ENCODE measurements around the gene HES5.

HES5 gene

GRCh38 chr1:2493691-2494322 is 36.3 kb downstream of the HES5 start:
- in situ Hi-C loops (cut with HindIII; ENCODE audit: low sequenced_read_pairs) = no loop called here
- TF ChIP-seq CTCF (IDR thresholded peaks at IDR 0.05; ENCODE audit: low read depth, low read length, missing control alignments) = no peak
- DNase-seq (ENCODE audit: low read depth) = peak; percentile 5
- H3K4me3 ChIP-seq (ENCODE audit: low read depth, low read length) = no peak overlapping the region

DNA sequence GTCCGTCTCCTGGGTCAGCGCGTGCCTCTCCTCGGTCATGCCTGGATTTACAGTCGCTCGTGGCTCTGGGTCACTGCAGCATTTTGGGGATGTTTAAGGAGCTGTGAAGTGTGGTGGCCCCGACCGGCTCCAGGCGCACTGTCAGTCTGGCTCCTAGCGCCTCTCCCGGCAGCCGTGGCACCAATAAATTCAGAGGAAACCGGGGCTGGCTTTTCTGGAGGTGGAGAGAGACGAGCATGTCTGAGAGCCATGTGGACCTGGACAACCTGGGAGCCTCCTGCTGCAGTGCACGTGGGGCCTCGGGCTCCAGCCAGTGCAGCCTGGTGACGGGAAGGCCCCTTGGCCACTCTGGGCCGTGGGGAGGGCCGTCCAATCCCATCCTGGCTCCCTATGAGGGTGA is 36.8 kb downstream of the HES5 start:
- in situ Hi-C loops (cut with HindIII; ENCODE audit: low sequenced_read_pairs) = no loop called here
- no peak overlapping the region for H3K4me3 ChIP-seq (ENCODE audit: low read depth, low read length)
- TF ChIP-seq CTCF (IDR thresholded peaks at IDR 0.05; ENCODE audit: low read depth, low read length, missing control alignments) = no peak
- DNase-seq (ENCODE audit: low read depth) = no peak

GRCh38 chr1:2492091-2492490 is 38.0 kb downstream of the HES5 start:
- DNase-seq (ENCODE audit: low read depth) = no peak
- TF ChIP-seq CTCF (IDR thresholded peaks at IDR 0.05; ENCODE audit: low read depth, low read length, missing control alignments) = no peak
- in situ Hi-C loops (cut with HindIII; ENCODE audit: low sequenced_read_pairs) = no loop called here
- no peak overlapping the region for H3K4me3 ChIP-seq (ENCODE audit: low read depth, low read length)

- no peak for DNase-seq (ENCODE audit: low read depth)
- no peak for TF ChIP-seq CTCF (IDR thresholded peaks at IDR 0.05; ENCODE audit: low read depth, low read length, missing control alignments)
- no peak overlapping the region for H3K4me3 ChIP-seq (ENCODE audit: low read depth, low read length)
- in situ Hi-C loops (cut with HindIII; ENCODE audit: low sequenced_read_pairs) = no loop called here
Measured at GRCh38 chr1:2489615-2490014, 40.4 kb downstream of the HES5 start.

GRCh38 chr1:2488688-2489087 is 41.4 kb downstream of the HES5 start:
- H3K4me3 ChIP-seq (ENCODE audit: low read depth, low read length) = no peak overlapping the region
- in situ Hi-C loops (cut with HindIII; ENCODE audit: low sequenced_read_pairs) = no loop called here
- DNase-seq (ENCODE audit: low read depth) = no peak
- no peak for TF ChIP-seq CTCF (IDR thresholded peaks at IDR 0.05; ENCODE audit: low read depth, low read length, missing control alignments)

DNA sequence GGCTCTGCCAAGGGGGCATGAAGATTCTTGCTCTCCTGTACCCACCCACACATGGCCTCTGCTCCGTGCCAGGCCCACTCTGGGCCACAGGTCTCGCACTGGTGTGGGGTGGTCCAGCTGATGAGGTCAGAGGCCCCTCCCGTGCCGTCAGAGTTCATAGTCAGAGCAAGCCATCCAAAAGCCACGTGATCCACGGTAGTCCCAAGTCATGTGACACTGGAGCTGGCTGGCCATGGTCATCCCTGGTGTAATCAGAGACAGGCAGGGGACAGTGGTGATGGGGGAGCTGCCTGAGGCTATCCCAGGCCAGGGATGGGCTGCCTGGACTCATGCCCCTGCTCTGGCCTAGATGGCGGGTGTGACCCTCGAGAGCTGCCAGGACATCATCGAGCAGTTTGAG is 43.5 kb downstream of the HES5 start:
- in situ Hi-C loops (cut with HindIII; ENCODE audit: low sequenced_read_pairs) = no loop called here
- no peak for DNase-seq (ENCODE audit: low read depth)
- no peak for TF ChIP-seq CTCF (IDR thresholded peaks at IDR 0.05; ENCODE audit: low read depth, low read length, missing control alignments)
- no peak overlapping the region for H3K4me3 ChIP-seq (ENCODE audit: low read depth, low read length)
